Prostate gland (tissue), 2 donors: ENCODE measurements around the gene PDE6G.

Experiments
- CTCF ChIP-seq, 4 experiments: fragments of 200-600 bp in 2 of 4; fragments of 450-650 bp in 2 of 4; sonication (generic) in 2 of 4; IDR thresholded peaks; 1 replicate in 3 of 4; 2 replicates in 1 of 4; pipeline ENCODE4 v1.5.1; 2016 to 2019; ENCODE audit warnings: antibody characterized with exemption in 4 of 4, mild to moderate bottlenecking in 2 of 4, moderate library complexity in 2 of 4
- POLR2AphosphoS5 ChIP-seq: sonication (generic); formaldehyde crosslinking; IDR thresholded peaks from one replicate; pipeline ENCODE4 v1.6.1; 2017; ENCODE audit warnings: antibody characterized with exemption

GRCh38 chr17:81676906-81677305, 20.6 kb upstream of the PDE6G start:
- TF ChIP-seq CTCF (IDR thresholded peaks at IDR 0.05), result no peak
- TF ChIP-seq POLR2AphosphoS5, result no peak
